HEK293 (cell line): ENCODE measurements around the gene MYL6B.
A peak's percentile ranks its signal among the peaks of the same experiment; 100 is the strongest.

ENCODE experiments used
- CTCF ChIA-PET: fragments of 350-600 bp; formaldehyde crosslinking; extraction: SDS; loops from one replicate; lab custom pipeline; 2021; ENCODE audit warnings: antibody characterized with exemption; lab: Yijun Ruan, JAX
- POLR2A ChIA-PET: fragments of 300-600 bp; formaldehyde crosslinking; extraction: SDS; loops from one replicate; lab custom pipeline; 2020; ENCODE audit warnings: antibody characterized with exemption, inconsistent platforms; lab: Yijun Ruan, JAX
- H3K27ac ChIP-seq: fragments of 200-500 bp; sonication (Bioruptor generic); 2 replicates; pipeline ENCODE4 v1.5.1; 2014; ENCODE audit warnings: low read depth, low read length, control low read depth, inconsistent platforms; ENCODE audit errors: extremely low read depth
- H3K36me3 ChIP-seq, 2 experiments: fragments of 200-500 bp in 1 of 2; sonication (Bioruptor generic) in 1 of 2; 1 replicate in 1 of 2; 2 replicates in 1 of 2; pipeline ENCODE4 v1.5.1; 2014 to 2017; ENCODE audit warnings: inconsistent platforms in 2 of 2, low read length in 2 of 2; ENCODE audit not compliant: control insufficient read depth in 2 of 2, insufficient read depth in 1 of 2
- H3K4me1 ChIP-seq: fragments of 200-500 bp; sonication (Bioruptor generic); 2 replicates; pipeline ENCODE4 v1.5.1; 2014; ENCODE audit warnings: mild to moderate bottlenecking, low read length, inconsistent platforms; ENCODE audit not compliant: control insufficient read depth, insufficient read depth
- H3K4me3 ChIP-seq: 2 replicates; pipeline ENCODE4 v1.5.1; 2011; ENCODE audit warnings: low read depth, mild to moderate bottlenecking, control low read depth, low read length, moderate library complexity
- H3K9me3 ChIP-seq: fragments of 200-500 bp; sonication (Bioruptor generic); 2 replicates; pipeline ENCODE4 v1.5.1; 2014; ENCODE audit warnings: low read depth, low read length, inconsistent platforms; ENCODE audit not compliant: control insufficient read depth, insufficient read depth
- FEZF1 ChIP-seq: fragments of 450-650 bp; formaldehyde crosslinking; IDR thresholded peaks from 2 replicates; pipeline ENCODE4 v1.5.1; 2016; ENCODE audit warnings: missing biosample characterization, missing genetic modification characterization
- GLIS1 ChIP-seq: fragments of 450-650 bp; formaldehyde crosslinking; IDR thresholded peaks from 2 replicates; pipeline ENCODE4 v1.5.1; 2016; ENCODE audit warnings: missing biosample characterization, missing genetic modification characterization
- SCRT1 ChIP-seq: fragments of 450-650 bp; formaldehyde crosslinking; IDR thresholded peaks from 2 replicates; pipeline ENCODE4 v1.5.1; 2016; ENCODE audit warnings: missing biosample characterization, missing genetic modification characterization, borderline replicate concordance
- SP3 ChIP-seq: fragments of 450-650 bp; formaldehyde crosslinking; IDR thresholded peaks from 2 replicates; pipeline ENCODE4 v1.5.1; 2016; ENCODE audit warnings: missing biosample characterization, missing genetic modification characterization
- WT1 ChIP-seq: fragments of 450-650 bp; formaldehyde crosslinking; IDR thresholded peaks from 2 replicates; pipeline ENCODE4 v1.5.1; 2016; ENCODE audit warnings: missing biosample characterization, missing genetic modification characterization
- YY1 ChIP-seq: fragments of 450-650 bp; formaldehyde crosslinking; IDR thresholded peaks from 2 replicates; pipeline ENCODE4 v1.5.1; 2018; ENCODE audit warnings: missing biosample characterization, missing genetic modification characterization
- ZBTB48 ChIP-seq: fragments of 450-650 bp; formaldehyde crosslinking; IDR thresholded peaks from 2 replicates; pipeline ENCODE4 v1.5.1; 2016; ENCODE audit warnings: missing biosample characterization, missing genetic modification characterization
- ZBTB8A ChIP-seq: fragments of 450-650 bp; formaldehyde crosslinking; IDR thresholded peaks from 2 replicates; pipeline ENCODE4 v1.5.1; 2016; ENCODE audit warnings: missing biosample characterization, missing genetic modification characterization
- ZFHX2 ChIP-seq: fragments of 450-650 bp; formaldehyde crosslinking; conservative IDR thresholded peaks from 2 replicates; pipeline ENCODE4 v1.5.1; 2016; ENCODE audit warnings: missing biosample characterization, missing genetic modification characterization
- ZIC2 ChIP-seq: fragments of 450-650 bp; formaldehyde crosslinking; IDR thresholded peaks from 2 replicates; pipeline ENCODE4 v1.5.1; 2016; ENCODE audit warnings: missing biosample characterization, missing genetic modification characterization
- ZNF174 ChIP-seq: fragments of 450-650 bp; formaldehyde crosslinking; IDR thresholded peaks from 2 replicates; pipeline ENCODE4 v1.5.0; 2017; ENCODE audit warnings: missing biosample characterization, mild to moderate bottlenecking, missing genetic modification characterization
- ZNF184 ChIP-seq: fragments of 450-650 bp; IDR thresholded peaks from 2 replicates; pipeline ENCODE4 v1.5.1; 2018; ENCODE audit warnings: missing biosample characterization, mild to moderate bottlenecking, missing genetic modification characterization
- ZNF239 ChIP-seq: fragments of 450-650 bp; formaldehyde crosslinking; IDR thresholded peaks from 2 replicates; pipeline ENCODE4 v1.5.1; 2016; ENCODE audit warnings: missing biosample characterization, missing genetic modification characterization
- ZNF266 ChIP-seq: fragments of 450-650 bp; formaldehyde crosslinking; IDR thresholded peaks from 2 replicates; pipeline ENCODE4 v1.5.1; 2016; ENCODE audit warnings: missing biosample characterization, missing genetic modification characterization, low read depth
- ZNF354C ChIP-seq: fragments of 450-650 bp; formaldehyde crosslinking; IDR thresholded peaks from 2 replicates; pipeline ENCODE4 v1.5.1; 2016; ENCODE audit warnings: missing biosample characterization, missing genetic modification characterization, low read depth, borderline replicate concordance
- ZNF571 ChIP-seq: fragments of 450-650 bp; formaldehyde crosslinking; IDR thresholded peaks from 2 replicates; pipeline ENCODE4 v1.5.0; 2017; ENCODE audit warnings: missing biosample characterization, missing genetic modification characterization
- ZNF596 ChIP-seq: fragments of 450-650 bp; IDR thresholded peaks from 2 replicates; pipeline ENCODE4 v1.5.0; 2018; ENCODE audit warnings: missing biosample characterization, mild to moderate bottlenecking, missing genetic modification characterization, moderate library complexity
- ZNF654 ChIP-seq: fragments of 450-650 bp; formaldehyde crosslinking; IDR thresholded peaks from 2 replicates; pipeline ENCODE4 v1.5.1; 2016; ENCODE audit warnings: low read depth, missing biosample characterization, missing genetic modification characterization
- ZNF677 ChIP-seq: fragments of 450-650 bp; IDR thresholded peaks from 2 replicates; pipeline ENCODE4 v1.5.0; 2018; ENCODE audit warnings: missing biosample characterization, mild to moderate bottlenecking, missing genetic modification characterization, moderate library complexity
- ZNF768 ChIP-seq: fragments of 450-650 bp; formaldehyde crosslinking; IDR thresholded peaks from 2 replicates; pipeline ENCODE4 v1.5.1; 2018; ENCODE audit warnings: missing biosample characterization, mild to moderate bottlenecking, missing genetic modification characterization
- ZNF843 ChIP-seq: fragments of 450-650 bp; formaldehyde crosslinking; IDR thresholded peaks from 2 replicates; pipeline ENCODE4 v1.5.1; 2016; ENCODE audit warnings: missing biosample characterization, missing genetic modification characterization
- ZSCAN23 ChIP-seq: fragments of 450-650 bp; formaldehyde crosslinking; IDR thresholded peaks from 2 replicates; pipeline ENCODE4 v1.5.1; 2016; ENCODE audit warnings: missing biosample characterization, missing genetic modification characterization
- TF ChIP-seq, protein P1 (sequence below): sonication (generic); formaldehyde crosslinking; IDR thresholded peaks from 2 replicates; pipeline ENCODE4 v1.8.1; 2022; ENCODE audit warnings: mild to moderate bottlenecking, moderate library complexity, missing genetic modification reagents
- TF ChIP-seq, protein P2 (sequence below): fragments of 450-650 bp; formaldehyde crosslinking; optimal IDR thresholded peaks from 2 replicates; pipeline ENCODE3; 2016; ENCODE audit warnings: missing biosample characterization, mild to moderate bottlenecking, missing genetic modification characterization
- TF ChIP-seq, protein P3 (sequence below): fragments of 450-650 bp; formaldehyde crosslinking; IDR thresholded peaks from 2 replicates; pipeline ENCODE4 v1.5.1; 2016; ENCODE audit warnings: missing biosample characterization, missing genetic modification characterization
- TF ChIP-seq, protein P4 (sequence below): fragments of 450-650 bp; formaldehyde crosslinking; IDR thresholded peaks from 2 replicates; pipeline ENCODE4 v1.5.1; 2016; ENCODE audit warnings: missing biosample characterization, missing genetic modification characterization

Gene MYL6B

DNA sequence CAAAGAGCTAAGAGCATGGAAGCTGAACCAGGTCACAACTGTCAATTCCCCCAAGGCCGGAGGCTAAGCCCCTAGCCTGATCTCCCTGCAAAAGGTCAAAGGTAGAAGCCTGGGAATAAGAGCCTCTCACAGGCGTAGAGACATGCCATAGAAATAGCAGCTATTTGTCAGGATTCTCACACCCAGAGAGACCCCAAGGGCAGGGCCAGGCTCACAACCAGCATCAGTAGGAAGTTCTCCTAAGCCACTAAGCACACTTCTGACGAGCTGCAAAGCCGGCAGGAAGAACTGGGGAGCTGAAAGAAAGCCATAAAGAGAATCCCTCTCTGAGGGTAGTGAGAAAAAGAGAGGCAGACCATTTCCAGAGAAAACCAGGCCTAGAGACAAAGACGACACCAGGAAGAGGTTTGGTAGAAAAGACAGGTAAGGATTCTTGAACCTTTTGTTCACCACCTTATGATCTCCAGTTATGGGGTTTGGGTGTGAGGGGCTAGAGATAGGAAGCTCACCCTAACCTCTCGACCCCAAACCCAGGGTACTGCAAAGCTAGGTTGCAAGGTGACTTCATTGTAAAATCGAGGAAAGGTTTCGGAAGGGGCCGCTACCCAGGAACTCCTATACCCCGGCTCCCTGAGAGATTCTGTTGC is 35.9 kb downstream of the MYL6B start (continued):
- TF ChIP-seq ZNF266 (tag by site-specific recombination): no peak

DNA sequence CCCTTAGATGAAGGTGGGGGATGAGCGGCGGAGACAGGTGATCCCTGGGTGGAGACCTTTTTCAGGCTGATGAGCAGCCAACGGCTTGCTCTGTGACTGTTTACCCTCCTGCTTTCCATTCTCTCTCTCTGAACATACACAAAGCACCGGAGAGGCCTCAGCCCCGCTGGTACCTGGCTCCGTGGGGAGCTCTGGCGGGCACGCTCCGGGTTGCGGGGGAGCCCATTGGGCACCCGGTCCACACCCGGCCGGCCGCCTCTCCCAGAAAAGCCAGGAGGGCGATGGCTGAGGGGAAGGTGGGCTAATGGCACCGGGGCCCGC is 36.4 kb downstream of the MYL6B start:
- no peaks in the 10 kb centered on the region for H3K9me3 ChIP-seq
- TF ChIP-seq ZIC2 (tag by site-specific recombination) (0 out of 2 replicates have a peak, but pooled peaks have one; percentile 25), ZBTB48 (tag by site-specific recombination) (peak; percentile 34; the same call in 1 of the 2 replicates), ZBTB8A (peak; percentile 86), SCRT1 (tag by site-specific recombination) (no peak), ZNF354C (tag by site-specific recombination) (no peak), GLIS1 (tag by site-specific recombination) (0 out of 2 replicates have a peak, but pooled peaks have one; percentile 12), ZNF596 (tag by site-specific recombination) (no peak), FEZF1 (tag by site-specific recombination) (no peak)
- TF ChIP-seq, protein P1, sequence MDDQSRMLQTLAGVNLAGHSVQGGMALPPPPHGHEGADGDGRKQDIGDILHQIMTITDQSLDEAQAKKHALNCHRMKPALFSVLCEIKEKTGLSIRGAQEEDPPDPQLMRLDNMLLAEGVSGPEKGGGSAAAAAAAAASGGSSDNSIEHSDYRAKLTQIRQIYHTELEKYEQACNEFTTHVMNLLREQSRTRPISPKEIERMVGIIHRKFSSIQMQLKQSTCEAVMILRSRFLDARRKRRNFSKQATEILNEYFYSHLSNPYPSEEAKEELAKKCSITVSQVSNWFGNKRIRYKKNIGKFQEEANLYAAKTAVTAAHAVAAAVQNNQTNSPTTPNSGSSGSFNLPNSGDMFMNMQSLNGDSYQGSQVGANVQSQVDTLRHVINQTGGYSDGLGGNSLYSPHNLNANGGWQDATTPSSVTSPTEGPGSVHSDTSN: no peak
- TF ChIP-seq, protein P2, sequence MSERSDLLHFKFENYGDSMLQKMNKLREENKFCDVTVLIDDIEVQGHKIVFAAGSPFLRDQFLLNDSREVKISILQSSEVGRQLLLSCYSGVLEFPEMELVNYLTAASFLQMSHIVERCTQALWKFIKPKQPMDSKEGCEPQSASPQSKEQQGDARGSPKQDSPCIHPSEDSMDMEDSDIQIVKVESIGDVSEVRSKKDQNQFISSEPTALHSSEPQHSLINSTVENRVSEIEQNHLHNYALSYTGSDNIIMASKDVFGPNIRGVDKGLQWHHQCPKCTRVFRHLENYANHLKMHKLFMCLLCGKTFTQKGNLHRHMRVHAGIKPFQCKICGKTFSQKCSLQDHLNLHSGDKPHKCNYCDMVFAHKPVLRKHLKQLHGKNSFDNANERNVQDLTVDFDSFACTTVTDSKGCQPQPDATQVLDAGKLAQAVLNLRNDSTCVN (tag by site-specific recombination): peak; percentile 6
- TF ChIP-seq, all 188 proteins: peak for 5
- Histone ChIP-seq H3K4me1 (no peaks in the 10 kb centered on the region; the same call in 1 of the 2 replicates), H3K27ac (peak overlapping the region; percentile 78), H3K36me3 (peaks cover 21 to 36% of the 10 kb centered on the region in 2 experiments), H3K4me3 (peak overlapping the region; percentile 87)
- ChIA-PET CTCF (interaction anchor here (0.6 to 6.1 kb wide), 25 partner anchors 9 to 948 kb away, joined by 3 to 86 read pairs (median 10); partner anchors contain the start of genes ANKRD52, ESYT1, PA2G4 and RNF41), POLR2A (interaction anchor here (0.7 to 5.3 kb wide), 13 partner anchors 11 to 142 kb away, joined by 3 to 59 read pairs (median 9); partner anchors contain the start of genes ANKRD52, ESYT1, MYL6 and PA2G4)

DNA sequence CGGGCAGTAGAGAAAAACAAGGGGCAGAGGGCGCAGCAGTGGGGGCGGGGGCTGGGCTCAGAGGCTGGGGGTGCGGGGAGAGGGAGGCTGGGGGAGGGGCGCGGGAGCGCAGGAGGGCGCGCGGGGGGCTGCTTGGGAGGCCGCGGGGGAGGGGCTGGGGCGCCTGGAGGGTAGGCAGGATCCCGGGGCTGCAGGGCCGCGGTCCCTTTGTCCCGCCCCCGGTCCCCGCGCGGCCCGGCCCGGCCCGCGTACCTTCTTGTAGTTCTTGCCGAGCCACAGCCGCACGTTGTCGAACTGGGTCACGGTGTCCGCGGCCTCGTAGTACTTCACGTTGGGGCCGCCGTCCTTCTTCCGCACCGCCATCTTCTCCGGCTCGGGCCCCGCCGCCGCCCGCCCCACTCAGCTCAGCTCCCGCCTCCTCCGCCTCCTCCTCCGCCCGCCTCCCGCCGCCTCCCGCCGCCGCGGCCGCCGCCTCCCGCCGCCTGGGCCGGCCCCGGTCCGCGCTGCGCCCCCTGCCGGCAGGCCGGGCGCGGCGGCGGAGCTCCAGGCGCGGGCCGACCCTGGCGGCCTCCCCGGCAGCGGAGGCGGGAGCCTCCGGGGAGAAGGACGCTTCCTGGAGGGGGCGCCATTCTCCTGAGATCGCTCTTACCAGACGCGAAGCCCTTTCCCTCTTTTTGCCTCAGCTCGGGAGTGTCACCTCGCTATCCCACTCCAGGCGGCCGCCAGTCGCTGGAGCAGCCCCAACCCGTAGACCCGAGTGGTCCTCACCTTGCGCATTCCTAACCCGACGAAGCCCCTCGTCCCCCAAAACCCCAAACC is 36.9 kb downstream of the MYL6B start, which contains the start of gene SMARCC2:
Gene SMARCC2, minus strand, starts transcription at position 385 of the 819 bp plus-strand sequence. Its CDS starts 22 bp downstream, at position 363.
- Histone ChIP-seq H3K27ac (peak within 1 kb of the TSS; percentile 86), H3K36me3 (peaks cover 16 to 30% of the 10 kb centered on the region in 2 experiments), H3K4me1 (no peaks in the 10 kb centered on the region; the same call in 1 of the 2 replicates), H3K4me3 (peak within 1 kb of the TSS; percentile 87), H3K9me3 (no peaks in the 10 kb centered on the region)
- ChIA-PET CTCF (interaction anchor here (0.5 to 6.1 kb wide), 50 partner anchors 9 to 947 kb away, joined by 3 to 86 read pairs (median 4); partner anchors contain the start of genes ANKRD52, COQ10A, ESYT1 and GLS2), POLR2A (interaction anchor here (0.6 to 5.3 kb wide), 27 partner anchors 8 to 250 kb away, joined by 3 to 59 read pairs (median 5); partner anchors contain the start of genes ANKRD52, ESYT1, MYL6 and PA2G4)
- peak; percentile 69 for TF ChIP-seq ZSCAN23 (tag by site-specific recombination)
- TF ChIP-seq YY1 (tag by site-specific recombination): peak; percentile 50; the same call in 1 of the 2 replicates
- 0 out of 2 replicates have a peak, but pooled peaks have one; percentile 5 for TF ChIP-seq ZNF843
- peak; percentile 81 for TF ChIP-seq SP3 (tag by site-specific recombination)
- TF ChIP-seq ZNF571: no peak
- TF ChIP-seq, protein P3, sequence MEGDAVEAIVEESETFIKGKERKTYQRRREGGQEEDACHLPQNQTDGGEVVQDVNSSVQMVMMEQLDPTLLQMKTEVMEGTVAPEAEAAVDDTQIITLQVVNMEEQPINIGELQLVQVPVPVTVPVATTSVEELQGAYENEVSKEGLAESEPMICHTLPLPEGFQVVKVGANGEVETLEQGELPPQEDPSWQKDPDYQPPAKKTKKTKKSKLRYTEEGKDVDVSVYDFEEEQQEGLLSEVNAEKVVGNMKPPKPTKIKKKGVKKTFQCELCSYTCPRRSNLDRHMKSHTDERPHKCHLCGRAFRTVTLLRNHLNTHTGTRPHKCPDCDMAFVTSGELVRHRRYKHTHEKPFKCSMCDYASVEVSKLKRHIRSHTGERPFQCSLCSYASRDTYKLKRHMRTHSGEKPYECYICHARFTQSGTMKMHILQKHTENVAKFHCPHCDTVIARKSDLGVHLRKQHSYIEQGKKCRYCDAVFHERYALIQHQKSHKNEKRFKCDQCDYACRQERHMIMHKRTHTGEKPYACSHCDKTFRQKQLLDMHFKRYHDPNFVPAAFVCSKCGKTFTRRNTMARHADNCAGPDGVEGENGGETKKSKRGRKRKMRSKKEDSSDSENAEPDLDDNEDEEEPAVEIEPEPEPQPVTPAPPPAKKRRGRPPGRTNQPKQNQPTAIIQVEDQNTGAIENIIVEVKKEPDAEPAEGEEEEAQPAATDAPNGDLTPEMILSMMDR (tag by site-specific recombination): peak; percentile 92
- 0 out of 2 replicates have a peak, but pooled peaks have one; percentile 2 for TF ChIP-seq ZNF239 (tag by site-specific recombination)
- no peak for TF ChIP-seq ZNF768 (tag by site-specific recombination)
- peak; percentile 44; the same call in 1 of the 2 replicates for TF ChIP-seq GLIS1 (tag by site-specific recombination)
- TF ChIP-seq, protein P4, sequence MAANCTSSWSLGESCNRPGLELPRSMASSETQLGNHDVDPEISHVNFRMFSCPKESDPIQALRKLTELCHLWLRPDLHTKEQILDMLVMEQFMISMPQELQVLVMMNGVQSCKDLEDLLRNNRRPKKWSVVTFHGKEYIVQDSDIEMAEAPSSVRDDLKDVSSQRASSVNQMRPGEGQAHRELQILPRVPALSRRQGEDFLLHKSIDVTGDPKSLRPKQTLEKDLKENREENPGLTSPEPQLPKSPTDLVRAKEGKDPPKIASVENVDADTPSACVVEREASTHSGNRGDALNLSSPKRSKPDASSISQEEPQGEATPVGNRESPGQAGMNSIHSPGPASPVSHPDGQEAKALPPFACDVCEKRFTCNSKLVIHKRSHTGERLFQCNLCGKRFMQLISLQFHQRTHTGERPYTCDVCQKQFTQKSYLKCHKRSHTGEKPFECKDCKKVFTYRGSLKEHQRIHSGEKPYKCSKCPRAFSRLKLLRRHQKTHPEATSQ (tag by site-specific recombination): peak; percentile 9; the same call in 1 of the 2 replicates
- TF ChIP-seq ZNF184 (tag by site-specific recombination): peak; percentile 30; the same call in 1 of the 2 replicates
- 0 out of 2 replicates have a peak, but pooled peaks have one; percentile 8 for TF ChIP-seq WT1
- 0 out of 2 replicates have a peak, but pooled peaks have one; percentile 17 for TF ChIP-seq ZNF677 (tag by site-specific recombination)
- TF ChIP-seq ZFHX2 (tag by site-specific recombination): peak; percentile 76
- no peak for TF ChIP-seq ZNF174 (tag by site-specific recombination)
- peak; percentile 40 for TF ChIP-seq ZNF654 (tag by site-specific recombination)
